HG03460 (cell line): ENCODE data around the gene CDH6.
"Not testable (repeated sequence)": the region's sequence is repeated elsewhere in the genome, so short reads cannot be mapped to it uniquely, and the experiment has no call there.

Source experiments
- ATAC-seq: cut with Tn5 transposase; IDR thresholded peaks from one replicate; pipeline ENCODE4 v1.9.1; 2021; ENCODE audit not compliant: unreplicated experiment

Gene CDH6

GRCh38 chr5:31322946-31323345 is 129.5 kb downstream of the CDH6 start:
- no peak for ATAC-seq

GRCh38 chr5:31324842-31325241 is 131.4 kb downstream of the CDH6 start:
- no peak for ATAC-seq

GRCh38 chr5:31328040-31328733 is 134.7 kb downstream of the CDH6 start:
- no peak for ATAC-seq

- ATAC-seq, result no peak
Observed at GRCh38 chr5:31329715-31330114, 136.2 kb downstream of the CDH6 start.

- ATAC-seq, result no peak
Observed at GRCh38 chr5:31332160-31332559, 138.7 kb downstream of the CDH6 start.

- no peak for ATAC-seq
Observed at GRCh38 chr5:31333475-31333874, 140.0 kb downstream of the CDH6 start.

- no peak for ATAC-seq
Observed at GRCh38 chr5:31334061-31334860, 140.8 kb downstream of the CDH6 start.

- no peak for ATAC-seq
Observed at GRCh38 chr5:31335456-31335855, 142.0 kb downstream of the CDH6 start.

- no peak for ATAC-seq
Observed at GRCh38 chr5:31343946-31344345, 150.5 kb downstream of the CDH6 start.

- no peak for ATAC-seq
Observed at GRCh38 chr5:31346896-31347551, 153.5 kb downstream of the CDH6 start.

GRCh38 chr5:31347552-31347905 is 154.0 kb downstream of the CDH6 start:
- no peak for ATAC-seq

- ATAC-seq, result no peak
Observed at GRCh38 chr5:31350395-31350794, 156.9 kb downstream of the CDH6 start.

- no peak for ATAC-seq
Observed at GRCh38 chr5:31355337-31355736, 161.9 kb downstream of the CDH6 start.

- ATAC-seq, result no peak
Observed at GRCh38 chr5:31357038-31357437, 163.6 kb downstream of the CDH6 start.

GRCh38 chr5:31359839-31360238 is 166.4 kb downstream of the CDH6 start:
- no peak for ATAC-seq

- no peak for ATAC-seq
Observed at GRCh38 chr5:31361234-31361633, 167.7 kb downstream of the CDH6 start.

GRCh38 chr5:31361704-31362528 is 168.4 kb downstream of the CDH6 start:
- not testable (repeated sequence) for ATAC-seq

GRCh38 chr5:31362529-31362900 is 169.0 kb downstream of the CDH6 start:
- no peak for ATAC-seq

- no peak for ATAC-seq
Observed at GRCh38 chr5:31362931-31363568, 169.6 kb downstream of the CDH6 start.

GRCh38 chr5:31364881-31365636 is 171.6 kb downstream of the CDH6 start:
- no peak for ATAC-seq
